Upper lobe of left lung (tissue), 6 donors: ENCODE measurements around the gene KANSL1. TPM values are rescaled to one million over a fixed set of nuclear protein-coding genes. Genes with fewer than 3 reads are reported as not detected.

Experiments
- ATAC-seq, 2 donors: fragments of 200-7000 bp; cut with Tn5 transposase; one replicate each; pipeline ENCODE4 v1.9.1; 2022; ENCODE audit warnings: mild to moderate bottlenecking in 2 of 2, moderate library complexity in 2 of 2; ENCODE audit not compliant: low FRiP score in 2 of 2
- DNase-seq, 2 donors: peaks; one replicate each; pipeline ENCODE4 v3.0.0-alpha.2; 2019 to 2020
- H3K27ac ChIP-seq, 4 donors: fragments of 200-600 bp; sonication (generic); one replicate each; pipeline ENCODE4 v1.5.1; 2016 to 2019
- H3K27me3 ChIP-seq, 4 donors: fragments of 200-600 bp; sonication (generic); one replicate each; pipeline ENCODE4 v1.5.1; 2017 to 2019
- H3K36me3 ChIP-seq, 4 donors: fragments of 200-600 bp; sonication (generic); one replicate each; pipeline ENCODE4 v1.5.1; 2016 to 2019
- H3K4me1 ChIP-seq, 4 donors: fragments of 200-600 bp; sonication (generic); one replicate each; pipeline ENCODE4 v1.5.1; 2018 to 2019
- H3K4me3 ChIP-seq, 4 donors: fragments of 200-600 bp; sonication (generic); one replicate each; pipeline ENCODE4 v1.5.1; 2017 to 2019; ENCODE audit warnings: mild to moderate bottlenecking in 2 of 4, moderate library complexity in 1 of 4
- H3K9me3 ChIP-seq, 4 donors: fragments of 200-600 bp; sonication (generic); one replicate each; pipeline ENCODE4 v1.5.1; 2018 to 2019
- EP300 ChIP-seq, 4 donors: sonication (generic); formaldehyde crosslinking; IDR thresholded peaks; one replicate each; pipeline ENCODE4 v1.5.1; 2017; ENCODE audit warnings: antibody characterized with exemption in 4 of 4, control low read depth in 2 of 4
- POLR2A ChIP-seq, 4 donors: fragments of 450-650 bp; IDR thresholded peaks; one replicate each; pipeline ENCODE4 v1.5.1; 2016 to 2017; ENCODE audit warnings: antibody characterized with exemption in 4 of 4, mild to moderate bottlenecking in 2 of 4
- POLR2AphosphoS5 ChIP-seq, 2 donors: sonication (generic); formaldehyde crosslinking; IDR thresholded peaks; one replicate each; pipeline ENCODE4 v1.5.1; 2017; ENCODE audit warnings: antibody characterized with exemption in 2 of 2
- WGBS, 2 donors: methylation state at CpG; one replicate each; pipeline ENCODE4 v1.1.5; 2017 to 2018; 5-methylcytosine and 5-hydroxymethylcytosine counted together
- total RNA-seq, 6 donors: library from RNA; depleted of rRNA in 4 of 6; stranded (reverse); fragments of >200 nt in 4 of 6; gene quantifications; one replicate each; pipeline versions ENCODE4 v1.1.0 to v1.2.1, GENCODE V29; 2016 to 2021
- TF ChIP-seq, protein P1 (sequence below), 6 experiments: fragments of 450-650 bp in 4 of 6; fragments of 200-600 bp in 2 of 6; sonication (generic) in 2 of 6; IDR thresholded peaks; one replicate each; pipeline ENCODE4 v1.5.1; 2016 to 2019; ENCODE audit warnings: antibody characterized with exemption in 6 of 6
- donor health status: DM: no; HTN: no; CAD: no; lungs with moderate emphysema.
- donor health status: DM: no; HTN: yes; CAD: no; lungs with severe emphysema.

Gene KANSL1
- total RNA-seq, 6 donors from 2014 or later: 60.5 to 294 (median 108) TPM

DNA sequence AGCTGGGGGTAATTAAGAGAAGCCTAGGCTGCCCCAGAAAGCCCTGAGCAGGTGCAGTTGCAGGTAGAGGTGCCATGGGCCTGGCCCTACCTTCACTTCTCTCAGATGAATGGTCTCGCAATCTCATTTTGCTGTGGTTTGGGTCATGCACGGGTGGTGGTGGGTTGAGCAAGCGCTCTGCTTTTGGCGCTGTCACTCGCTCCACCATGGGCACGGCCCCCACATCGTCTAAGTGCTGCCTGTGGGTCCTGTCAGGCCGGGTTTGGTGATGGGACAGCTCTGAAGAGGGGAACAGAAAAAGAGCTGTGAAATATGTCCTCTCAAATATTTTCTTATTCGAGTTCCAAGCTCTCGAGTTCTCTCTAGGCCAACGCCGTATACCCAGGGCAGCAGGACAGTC, 154.3 kb downstream of the KANSL1 start:
- no peak overlapping the region for H3K4me3 ChIP-seq
- no peaks in the 10 kb centered on the region for H3K9me3 ChIP-seq
- peaks cover 25 to 81% (median 51%) of the 10 kb centered on the region in 4 donors for H3K36me3 ChIP-seq
- DNase-seq: no peak
- no peak for ATAC-seq
- H3K27me3 ChIP-seq: no peaks in the 10 kb centered on the region
- H3K4me1 ChIP-seq: peaks cover 1 to 8% (median 6%) of the 10 kb centered on the region in 4 donors
- 86 to 90% methylated on average over 12 of the region's 12 CpGs for WGBS, 2 donors
- TF ChIP-seq, protein P1, sequence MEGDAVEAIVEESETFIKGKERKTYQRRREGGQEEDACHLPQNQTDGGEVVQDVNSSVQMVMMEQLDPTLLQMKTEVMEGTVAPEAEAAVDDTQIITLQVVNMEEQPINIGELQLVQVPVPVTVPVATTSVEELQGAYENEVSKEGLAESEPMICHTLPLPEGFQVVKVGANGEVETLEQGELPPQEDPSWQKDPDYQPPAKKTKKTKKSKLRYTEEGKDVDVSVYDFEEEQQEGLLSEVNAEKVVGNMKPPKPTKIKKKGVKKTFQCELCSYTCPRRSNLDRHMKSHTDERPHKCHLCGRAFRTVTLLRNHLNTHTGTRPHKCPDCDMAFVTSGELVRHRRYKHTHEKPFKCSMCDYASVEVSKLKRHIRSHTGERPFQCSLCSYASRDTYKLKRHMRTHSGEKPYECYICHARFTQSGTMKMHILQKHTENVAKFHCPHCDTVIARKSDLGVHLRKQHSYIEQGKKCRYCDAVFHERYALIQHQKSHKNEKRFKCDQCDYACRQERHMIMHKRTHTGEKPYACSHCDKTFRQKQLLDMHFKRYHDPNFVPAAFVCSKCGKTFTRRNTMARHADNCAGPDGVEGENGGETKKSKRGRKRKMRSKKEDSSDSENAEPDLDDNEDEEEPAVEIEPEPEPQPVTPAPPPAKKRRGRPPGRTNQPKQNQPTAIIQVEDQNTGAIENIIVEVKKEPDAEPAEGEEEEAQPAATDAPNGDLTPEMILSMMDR (IDR thresholded peaks at IDR 0.05): no peak
- no peak for TF ChIP-seq POLR2AphosphoS5 (IDR thresholded peaks at IDR 0.05)
- no peak for TF ChIP-seq POLR2A (IDR thresholded peaks at IDR 0.05)
- TF ChIP-seq EP300 (IDR thresholded peaks at IDR 0.05): no peak
- no peak overlapping the region for H3K27ac ChIP-seq

DNA sequence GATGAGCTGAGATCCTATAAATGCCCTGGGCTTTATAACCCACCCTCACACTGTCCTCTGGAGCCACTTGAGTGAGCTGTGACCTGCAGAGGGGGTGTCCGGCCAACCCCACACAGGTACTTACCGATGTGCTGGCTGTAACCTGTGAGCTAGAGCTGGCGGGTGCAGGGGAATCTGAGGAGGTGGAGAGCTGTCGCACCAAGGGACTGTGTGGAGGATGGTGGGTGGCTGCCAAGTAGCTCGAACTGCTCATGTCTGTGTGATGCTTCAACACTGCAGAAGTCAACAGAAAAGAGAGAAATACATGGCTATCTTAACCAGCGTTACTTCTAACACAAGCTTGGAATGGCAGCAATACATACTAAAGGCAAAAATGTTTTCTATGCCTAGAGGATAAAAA, 154.8 kb downstream of the KANSL1 start:
- 86 to 91% methylated on average over 6 of the region's 6 CpGs for WGBS, 2 donors
- peaks cover 0 to 5% (median 3%) of the 10 kb centered on the region in 4 donors for H3K4me1 ChIP-seq
- H3K4me3 ChIP-seq: no peak overlapping the region
- TF ChIP-seq, protein P1 (IDR thresholded peaks at IDR 0.05): no peak
- TF ChIP-seq POLR2AphosphoS5 (IDR thresholded peaks at IDR 0.05) (no peak), POLR2A (IDR thresholded peaks at IDR 0.05) (no peak), EP300 (IDR thresholded peaks at IDR 0.05) (no peak)
- no peaks in the 10 kb centered on the region for H3K27me3 ChIP-seq
- ATAC-seq: no peak
- H3K9me3 ChIP-seq: no peaks in the 10 kb centered on the region
- DNase-seq: no peak
- H3K27ac ChIP-seq: no peak overlapping the region
- H3K36me3 ChIP-seq: peaks cover 26 to 83% (median 56%) of the 10 kb centered on the region in 4 donors

DNA sequence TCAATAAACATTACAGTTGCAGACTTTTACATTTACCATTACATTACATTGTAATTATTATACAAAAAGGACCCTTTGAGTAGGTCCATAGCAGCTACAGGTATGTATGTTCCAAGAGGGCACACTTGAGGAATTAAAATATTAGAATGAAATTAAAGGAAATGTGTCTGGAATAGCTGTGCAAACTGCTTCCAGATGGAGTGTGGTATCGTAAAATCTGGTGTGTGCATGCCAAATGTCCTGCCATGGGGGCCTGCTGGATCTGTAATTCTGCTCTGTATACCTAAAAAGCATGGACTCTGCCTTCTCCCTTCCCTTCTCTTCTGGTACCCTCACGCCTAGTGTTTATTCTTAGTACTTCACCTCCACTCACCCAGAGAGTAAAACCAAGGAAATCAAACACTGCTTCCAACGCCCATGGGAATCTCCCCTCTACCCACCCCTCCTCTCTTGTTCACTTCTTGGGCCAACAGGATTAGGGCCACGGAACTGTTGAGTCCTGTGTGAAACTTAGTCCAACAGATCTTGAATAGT, 155.4 kb downstream of the KANSL1 start:
- Histone ChIP-seq H3K4me3 (no peak overlapping the region), H3K4me1 (peaks cover 0 to 5% (median 0%) of the 10 kb centered on the region in 4 donors), H3K9me3 (no peaks in the 10 kb centered on the region), H3K27ac (no peak overlapping the region), H3K27me3 (no peaks in the 10 kb centered on the region), H3K36me3 (peaks cover 31 to 83% (median 62%) of the 10 kb centered on the region in 4 donors)
- DNase-seq: no peak
- no peak for TF ChIP-seq EP300 (IDR thresholded peaks at IDR 0.05)
- TF ChIP-seq, protein P1 (IDR thresholded peaks at IDR 0.05): no peak
- no peak for TF ChIP-seq POLR2A (IDR thresholded peaks at IDR 0.05)
- no peak for TF ChIP-seq POLR2AphosphoS5 (IDR thresholded peaks at IDR 0.05)
- WGBS, 2 donors: 61 to 80% methylated on average over 4 of the region's 4 CpGs
- ATAC-seq: no peak

DNA sequence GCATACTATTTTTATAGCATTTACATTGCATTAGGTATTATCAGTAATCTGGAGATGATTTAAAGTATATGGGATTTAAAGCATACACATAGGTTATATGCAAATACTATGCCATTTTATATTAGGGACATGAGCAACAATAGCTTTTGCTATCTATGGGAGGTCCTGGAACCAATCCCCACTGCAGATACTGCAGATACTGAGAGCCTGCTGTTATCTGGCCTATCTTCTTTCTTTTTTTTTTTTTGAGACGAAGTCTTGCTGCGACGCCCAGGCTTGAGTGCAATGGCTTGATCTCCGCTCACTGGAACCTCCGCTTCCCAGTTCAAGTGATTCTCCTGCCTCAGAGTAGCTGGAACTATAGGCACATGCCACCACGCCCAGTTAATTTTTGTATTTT, 156.7 kb downstream of the KANSL1 start:
- ATAC-seq (no peak), DNase-seq (no peak)
- Histone ChIP-seq H3K4me1 (peaks cover 0 to 5% (median 0%) of the 10 kb centered on the region in 4 donors), H3K27ac (no peak overlapping the region), H3K4me3 (no peak overlapping the region), H3K9me3 (no peaks in the 10 kb centered on the region), H3K27me3 (no peaks in the 10 kb centered on the region), H3K36me3 (peaks cover 42 to 93% (median 73%) of the 10 kb centered on the region in 4 donors)
- 94 to 96% methylated on average over 6 of the region's 6 CpGs for WGBS, 2 donors
- TF ChIP-seq POLR2AphosphoS5 (IDR thresholded peaks at IDR 0.05): no peak

DNA sequence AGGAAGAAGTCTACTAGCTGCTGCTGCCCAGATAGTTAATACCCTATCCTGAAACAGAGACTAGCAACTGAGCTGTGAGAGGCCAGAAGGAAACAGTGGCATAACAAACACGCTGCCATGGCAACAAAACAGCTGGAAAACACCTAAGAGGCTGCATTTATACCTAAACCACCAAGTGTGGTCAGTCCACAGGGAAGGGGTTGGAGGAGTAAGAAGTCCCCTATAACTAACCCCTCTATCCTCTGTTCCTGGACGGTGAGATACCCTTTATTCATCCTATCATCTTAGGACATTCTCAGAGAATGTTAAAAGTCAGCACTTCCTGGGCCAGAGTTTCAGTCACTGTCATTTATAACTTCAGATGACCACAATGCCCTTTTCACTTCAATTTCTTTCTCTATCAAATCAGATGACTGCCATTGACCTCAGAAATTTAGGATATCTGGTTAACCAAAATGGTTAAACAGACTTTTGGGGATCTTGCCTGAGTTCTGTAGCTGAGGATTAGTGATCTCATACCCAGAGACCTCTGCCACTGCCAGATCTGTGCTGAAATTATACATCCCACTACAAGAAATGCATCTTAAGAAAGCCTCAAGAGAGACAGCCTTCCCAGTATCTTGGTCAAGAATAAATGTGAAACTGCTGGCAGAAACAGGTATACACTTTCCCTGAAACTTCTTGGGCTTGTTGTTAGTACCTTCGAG, 158.0 kb downstream of the KANSL1 start:
- no peaks in the 10 kb centered on the region for H3K27me3 ChIP-seq
- peak overlapping the region in 1 of 4 donors; percentile 27 for H3K27ac ChIP-seq
- no peaks in the 10 kb centered on the region for H3K9me3 ChIP-seq
- no peak overlapping the region for H3K4me3 ChIP-seq
- 81 to 90% methylated on average over 3 of the region's 3 CpGs for WGBS, 2 donors
- peaks cover 0 to 5% (median 0%) of the 10 kb centered on the region in 4 donors for H3K4me1 ChIP-seq
- no peak for TF ChIP-seq POLR2AphosphoS5 (IDR thresholded peaks at IDR 0.05)
- TF ChIP-seq EP300 (IDR thresholded peaks at IDR 0.05): no peak
- TF ChIP-seq, protein P1 (IDR thresholded peaks at IDR 0.05): no peak
- TF ChIP-seq POLR2A (IDR thresholded peaks at IDR 0.05): no peak
- peaks cover 51 to 100% (median 83%) of the 10 kb centered on the region in 4 donors for H3K36me3 ChIP-seq
- DNase-seq (no peak), ATAC-seq (no peak)
